ENCODE measurements around the gene STK16. TPM values are rescaled to one million over a fixed set of nuclear protein-coding genes. Genes with fewer than 3 reads are reported as not detected.

STK16 gene
- polyA plus RNA-seq, 4 donors, result 37.9 to 44.0 (median 41.0) TPM

Other genes with a start within 250 kb of the STK16 start
- under 1 TPM; 0.24 to 0.73 (median 0.34) TPM for gene CFAP65, start 204.0 kb upstream of the STK16 start, polyA plus RNA-seq (ENCODE audit: insufficient read length in 4 of 4)
- gene IHH, start 184.6 kb upstream of the STK16 start, polyA plus RNA-seq (ENCODE audit: insufficient read length in 4 of 4), result 1 to 10 TPM; 1.7 to 2.7 (median 1.8) TPM
- gene NHEJ1, start 84.7 kb upstream of the STK16 start, polyA plus RNA-seq (ENCODE audit: insufficient read length in 4 of 4), result 10 to 100 TPM; 17.5 to 20.3 (median 19.8) TPM
- gene SLC23A3, start 75.5 kb upstream of the STK16 start, polyA plus RNA-seq (ENCODE audit: insufficient read length in 4 of 4), result 10 to 100 TPM; 10.8 to 30.1 (median 20.6) TPM
- 10 to 100 TPM; 61.9 to 75.0 (median 65.2) TPM for gene CNPPD1, start 68.6 kb upstream of the STK16 start, polyA plus RNA-seq (ENCODE audit: insufficient read length in 4 of 4)
- 100 to 1,000 TPM; 106 to 125 (median 120) TPM for gene RETREG2, start 67.2 kb upstream of the STK16 start, polyA plus RNA-seq (ENCODE audit: insufficient read length in 4 of 4)
- 10 to 100 TPM; 34.0 to 51.5 (median 43.8) TPM for gene ZFAND2B, start 38.7 kb upstream of the STK16 start, polyA plus RNA-seq (ENCODE audit: insufficient read length in 4 of 4)
- 10 to 100 TPM; 34.8 to 50.4 (median 35.0) TPM for gene ABCB6, start 26.5 kb upstream of the STK16 start, polyA plus RNA-seq (ENCODE audit: insufficient read length in 4 of 4)
- 10 to 100 TPM; 39.7 to 46.4 (median 42.8) TPM for gene ATG9A, start 15.8 kb upstream of the STK16 start, polyA plus RNA-seq (ENCODE audit: insufficient read length in 4 of 4)
- gene ANKZF1, start 15.7 kb upstream of the STK16 start, polyA plus RNA-seq (ENCODE audit: insufficient read length in 4 of 4), result 10 to 100 TPM; 36.0 to 86.5 (median 60.2) TPM
- gene GLB1L, start within 50 bp of the STK16 start, polyA plus RNA-seq (ENCODE audit: insufficient read length in 4 of 4), result 10 to 100 TPM; 16.5 to 24.9 (median 24.1) TPM
- gene TUBA4B, start 7.8 kb downstream of the STK16 start, polyA plus RNA-seq (ENCODE audit: insufficient read length in 4 of 4), result under 1 TPM; 0.49 to 0.94 (median 0.86) TPM
- gene TUBA4A, start 8.4 kb downstream of the STK16 start, polyA plus RNA-seq (ENCODE audit: insufficient read length in 4 of 4), result 10 to 100 TPM; 31.7 to 39.1 (median 33.6) TPM
- 10 to 100 TPM; 68.5 to 91.1 (median 75.5) TPM for gene DNAJB2, start 33.9 kb downstream of the STK16 start, polyA plus RNA-seq (ENCODE audit: insufficient read length in 4 of 4)
- gene PTPRN, start 63.9 kb downstream of the STK16 start, polyA plus RNA-seq (ENCODE audit: insufficient read length in 4 of 4), result under 1 TPM; 0.16 to 0.57 (median 0.22) TPM
- gene RESP18, start 87.3 kb downstream of the STK16 start, polyA plus RNA-seq (ENCODE audit: insufficient read length in 4 of 4), result not detected
- 10 to 100 TPM; 54.3 to 73.8 (median 69.2) TPM for gene DNPEP, start 142.4 kb downstream of the STK16 start, polyA plus RNA-seq (ENCODE audit: insufficient read length in 4 of 4)
- gene DES, start 172.9 kb downstream of the STK16 start, polyA plus RNA-seq (ENCODE audit: insufficient read length in 4 of 4), result 1 to 10 TPM; 7.4 to 9.3 (median 8.1) TPM
- gene SPEG, start 189.4 kb downstream of the STK16 start, polyA plus RNA-seq (ENCODE audit: insufficient read length in 4 of 4), result 10 to 100 TPM; 10.7 to 18.1 (median 14.7) TPM